RPMI7951 (cell line): ENCODE measurements around the gene RALB. TPM values are rescaled to one million over a fixed set of nuclear protein-coding genes. Genes with fewer than 3 reads are reported as not detected.

Experiments
- DNase-seq: peaks from one replicate; pipeline ENCODE4 v3.0.0-alpha.2; 2012; ENCODE audit warnings: low read depth
- total RNA-seq: library from RNA; depleted of rRNA; stranded (reverse); fragments of >200 nt; shearing (Covaris generic); gene quantifications from 2 replicates; pipeline ENCODE4 v1.2.3, GENCODE V29; 2014

The RALB gene
- total RNA-seq, 1 experiment from 2014 or later, result 107 TPM

GRCh38 chr2:120262761-120263428, 10.2 kb downstream of the RALB start:
- no peak for DNase-seq

GRCh38 chr2:120265006-120265405, 12.4 kb downstream of the RALB start:
- DNase-seq, result no peak

GRCh38 chr2:120267348-120267747, 14.7 kb downstream of the RALB start:
- no peak for DNase-seq

- DNase-seq, result no peak
Observed at GRCh38 chr2:120269076-120269744, 16.6 kb downstream of the RALB start.

GRCh38 chr2:120269816-120270215, 17.2 kb downstream of the RALB start:
- no peak for DNase-seq

- DNase-seq, result no peak
Observed at GRCh38 chr2:120271711-120272379, 19.2 kb downstream of the RALB start.

GRCh38 chr2:120272763-120273481, 20.3 kb downstream of the RALB start:
- DNase-seq, result peak; percentile 72

- DNase-seq, result no peak
Observed at GRCh38 chr2:120275617-120276400, 23.2 kb downstream of the RALB start.

- no peak for DNase-seq
Observed at GRCh38 chr2:120277505-120278205, 25.0 kb downstream of the RALB start.

GRCh38 chr2:120278901-120279300, 26.2 kb downstream of the RALB start:
- DNase-seq, result no peak

- DNase-seq, result no peak
Observed at GRCh38 chr2:120279708-120280107, 27.1 kb downstream of the RALB start.

GRCh38 chr2:120283649-120284048, 31.0 kb downstream of the RALB start:
- no peak for DNase-seq

- no peak for DNase-seq
Observed at GRCh38 chr2:120285056-120285455, 32.4 kb downstream of the RALB start.

- peak; percentile 95 for DNase-seq
Observed at GRCh38 chr2:120287183-120288015, 34.7 kb downstream of the RALB start.

- no peak for DNase-seq
Observed at GRCh38 chr2:120288016-120288373, 35.3 kb downstream of the RALB start.

GRCh38 chr2:120289221-120289906, 36.7 kb downstream of the RALB start:
- DNase-seq, result no peak

GRCh38 chr2:120290737-120291136, 38.1 kb downstream of the RALB start:
- DNase-seq, result no peak

- peak; percentile 70 for DNase-seq
Observed at GRCh38 chr2:120291401-120292311, 39.0 kb downstream of the RALB start.
